Endothelial cell of umbilical vein (primary cell): Measurements from ENCODE around the gene RBM47. TPM values are rescaled to one million over a fixed set of nuclear protein-coding genes. Genes with fewer than 3 reads are reported as not detected.

Experiments used
- BruUV-seq: library from RNA; stranded (reverse); fragments of 400-500 nt; replicated peaks from 2 replicates; lab custom pipeline; 2021; lab: Mats Ljungman, UMichigan
- CTCF ChIA-PET: fragments of 300-600, 350-600 bp; sonication (Branson Sonifier 250); formaldehyde crosslinking; loops from one replicate; lab custom pipeline; 2021; ENCODE audit warnings: antibody characterized with exemption, inconsistent platforms; lab: Charles Lee
- POLR2A ChIA-PET: fragments of 300-600, 350-600 bp; sonication (Branson Sonifier 250); formaldehyde crosslinking; loops from one replicate; lab custom pipeline; 2021; ENCODE audit warnings: antibody characterized with exemption, inconsistent platforms; lab: Charles Lee
- DNase-seq: peaks from one replicate; pipeline ENCODE4 v3.0.0-alpha.2; 2011; ENCODE audit warnings: low read depth, low spot score
- FAIRE-seq: peaks from 2 replicates; lab custom pipeline; 2011; peaks lifted over from hg19 to GRCh38; lab: Jason Lieb, UNC
- H2AFZ ChIP-seq: 2 replicates; pipeline ENCODE4 v1.6.0; 2012; ENCODE audit warnings: low read depth, low read length, control low read depth, inconsistent platforms
- H3K27ac ChIP-seq: 2 replicates; pipeline ENCODE4 v1.5.1; 2011; ENCODE audit warnings: low read depth, mild to moderate bottlenecking, control low read depth, low read length, moderate library complexity; ENCODE audit not compliant: insufficient read depth
- H3K27me3 ChIP-seq, 2 experiments: 2 replicates each; pipeline versions ENCODE4 v1.6.0 to v1.6.1; 2011; ENCODE audit warnings: low read length in 2 of 2, mixed read lengths in 1 of 2; ENCODE audit not compliant: control insufficient read depth in 2 of 2, insufficient read depth in 2 of 2
- H3K36me3 ChIP-seq, 2 experiments: 2 replicates in 1 of 2; 3 replicates in 1 of 2; pipeline ENCODE4 v1.5.1; 2011; ENCODE audit warnings: low read length in 2 of 2, mild to moderate bottlenecking in 1 of 2, moderate library complexity in 1 of 2; ENCODE audit not compliant: control insufficient read depth in 2 of 2, insufficient read depth in 2 of 2; ENCODE audit errors: extremely low read depth in 1 of 2
- H3K4me1 ChIP-seq: 3 replicates; pipeline ENCODE4 v1.5.1; 2011; ENCODE audit warnings: mild to moderate bottlenecking, low read length; ENCODE audit not compliant: control insufficient read depth, insufficient read depth; ENCODE audit errors: extremely low read depth
- H3K4me2 ChIP-seq: 2 replicates; pipeline ENCODE4 v1.6.1; 2011; ENCODE audit warnings: low read length, control low read depth, mixed read lengths; ENCODE audit not compliant: insufficient read depth
- H3K4me3 ChIP-seq, 3 experiments: fragments of 200-600 bp in 1 of 3; sonication (generic), shearing (Covaris generic) in 1 of 3; replicated peaks in 1 of 3; 2 replicates each; pipeline ENCODE4 v1.5.1; 2011 to 2016; ENCODE audit warnings: control low read depth in 3 of 3, low read length in 3 of 3, mild to moderate bottlenecking in 2 of 3, inconsistent platforms in 1 of 3, low read depth in 1 of 3, moderate library complexity in 1 of 3; ENCODE audit not compliant: insufficient read depth in 1 of 3
- H3K79me2 ChIP-seq: 2 replicates; pipeline ENCODE4 v1.6.0; 2012; ENCODE audit warnings: low read length, inconsistent platforms; ENCODE audit not compliant: control insufficient read depth, insufficient read depth
- H3K9ac ChIP-seq: replicated peaks from 2 replicates; pipeline ENCODE3; 2011; ENCODE audit warnings: low read length, control low read depth; ENCODE audit not compliant: insufficient read depth; ENCODE audit errors: extremely low read depth
- H3K9me1 ChIP-seq: replicated peaks from 3 replicates; pipeline ENCODE4 v1.6.0; 2011; ENCODE audit warnings: mild to moderate bottlenecking, low read length; ENCODE audit not compliant: control insufficient read depth, insufficient read depth; ENCODE audit errors: extremely low read depth
- H3K9me3 ChIP-seq: replicated peaks from 2 replicates; pipeline ENCODE4 v1.5.1; 2012; ENCODE audit warnings: low read length, inconsistent platforms; ENCODE audit not compliant: control insufficient read depth, insufficient read depth
- H4K20me1 ChIP-seq: replicated peaks from 2 replicates; pipeline ENCODE3; 2011; ENCODE audit warnings: mild to moderate bottlenecking, low read length; ENCODE audit not compliant: control insufficient read depth, insufficient read depth; ENCODE audit errors: extremely low read depth
- CTCF ChIP-seq, 2 donors: IDR thresholded peaks; 1 replicate in 1 of 2; 2 replicates in 1 of 2; pipeline ENCODE4 v1.5.1; 2011; ENCODE audit warnings: low read length in 2 of 2, mild to moderate bottlenecking in 2 of 2, moderate library complexity in 2 of 2, control low read depth in 1 of 2, inconsistent platforms in 1 of 2, low read depth in 1 of 2; ENCODE audit not compliant: insufficient read depth in 1 of 2; ENCODE audit errors: extremely low read depth in 1 of 2
- EZH2 ChIP-seq: IDR thresholded peaks from 2 replicates; pipeline ENCODE4 v1.6.1; 2012; ENCODE audit warnings: borderline replicate concordance, low read depth, mild to moderate bottlenecking, moderate library complexity, low read length, inconsistent platforms; ENCODE audit not compliant: severe bottlenecking
- FOS ChIP-seq: IDR thresholded peaks from 2 replicates; pipeline ENCODE4 v1.6.1; 2011; ENCODE audit warnings: mild to moderate bottlenecking, low read length, moderate library complexity, borderline replicate concordance; ENCODE audit not compliant: insufficient read depth
- GATA2 ChIP-seq: IDR thresholded peaks from 2 replicates; pipeline ENCODE4 v1.7.0; 2011; ENCODE audit warnings: low read depth, mild to moderate bottlenecking, moderate library complexity, mixed read lengths, low read length; ENCODE audit not compliant: insufficient read length, insufficient read depth
- JUN ChIP-seq: IDR thresholded peaks from 2 replicates; pipeline ENCODE4 v1.6.1; 2011; ENCODE audit warnings: borderline replicate concordance, low read depth; ENCODE audit not compliant: insufficient read length, insufficient read depth
- MYC ChIP-seq: IDR thresholded peaks from one replicate; pipeline ENCODE4 v1.6.1; 2011; ENCODE audit warnings: mild to moderate bottlenecking, low read depth, low read length
- POLR2A ChIP-seq: IDR thresholded peaks from 2 replicates; pipeline ENCODE4 v1.6.1; 2012; ENCODE audit warnings: low read depth, mild to moderate bottlenecking, control low read depth, low read length
- POLR2AphosphoS5 ChIP-seq: IDR thresholded peaks from 2 replicates; pipeline ENCODE4 v1.6.1; 2012; ENCODE audit warnings: low read depth, mild to moderate bottlenecking, control low read depth, low read length, moderate library complexity; ENCODE audit not compliant: insufficient read depth
- dilution Hi-C: fragments of 300-500 bp; cut with MboI; formaldehyde crosslinking; loops from one replicate; pipeline ENCODE4 v1.15.0; 2019; ENCODE audit warnings: low sequenced_read_pairs; ENCODE audit not compliant: extremely low pct_ligation_motif_present
- intact Hi-C: fragments of 100-400 bp; cut with micrococcal nuclease; formaldehyde crosslinking; loops from one replicate; pipeline ENCODE4 v1.10.0; 2022
- polyA plus RNA-seq, 4 experiments: library from polyadenylated mRNA; depleted of rRNA in 3 of 4; stranded (reverse) in 3 of 4; unstranded in 1 of 4; fragments of >200 nt; gene quantifications; 2 replicates each; pipeline versions ENCODE4 v1.2.1 to v1.2.3, GENCODE V29; 2011 to 2012; ENCODE audit warnings: missing spikeins in 1 of 4
- total RNA-seq: library from RNA; stranded (reverse); gene quantifications from 2 replicates; pipeline ENCODE4 v1.2.3, GENCODE V29; 2021
- TF ChIP-seq, protein P1 (sequence below): IDR thresholded peaks from 2 replicates; pipeline ENCODE4 v1.6.1; 2011; ENCODE audit not compliant: insufficient read depth, insufficient read length

RBM47 gene
- total and polyA plus RNA-seq, 2 donors (not counting 3 experiments of a cell fraction or from before 2014, with no cell fraction given) = not detected

DNA sequence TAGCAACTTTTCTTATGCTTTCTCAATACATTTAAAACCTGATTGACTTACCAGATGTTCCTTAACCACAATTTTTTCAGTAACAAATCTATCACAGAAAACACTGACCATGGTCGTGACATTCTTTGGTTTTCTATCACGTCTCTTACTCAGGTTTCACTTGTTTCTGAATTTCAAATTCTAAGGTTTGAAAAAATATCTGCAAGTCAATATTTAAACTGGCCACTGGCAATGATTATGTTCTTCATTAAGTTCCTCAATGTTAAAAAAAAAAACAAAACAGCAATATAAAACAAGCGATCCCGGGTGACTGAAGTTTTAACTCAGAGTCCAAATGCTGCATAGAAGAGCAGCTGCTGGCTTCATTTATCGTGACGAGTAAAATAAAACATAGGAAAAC, 128.9 kb downstream of the RBM47 start:
- Histone ChIP-seq H3K4me3 (no peak overlapping the region), H3K9me1 (no peaks in the 10 kb centered on the region), H3K36me3 (no peaks in the 10 kb centered on the region), H3K79me2 (no peaks in the 10 kb centered on the region), H3K4me2 (no peak overlapping the region), H3K9ac (no peak overlapping the region), H3K27ac (no peak overlapping the region), H4K20me1 (no peaks in the 10 kb centered on the region), H3K27me3 (no peaks in the 10 kb centered on the region), H3K4me1 (no peaks in the 10 kb centered on the region), H3K9me3 (no peaks in the 10 kb centered on the region), H2AFZ (no peak overlapping the region)
- intact Hi-C loops (no loop called here), dilution Hi-C loops (no loop called here)
- TF ChIP-seq FOS (no peak), CTCF (IDR thresholded peaks at IDR 0.05; ENCODE audit: extremely low read depth in 1 of 2, insufficient read depth in 1 of 2, low read depth in 1 of 2, low read length in 2 of 2) (no peak), POLR2A (no peak), GATA2 (no peak), POLR2AphosphoS5 (no peak), MYC (no peak), JUN (no peak), EZH2 (no peak)
- TF ChIP-seq, protein P1, sequence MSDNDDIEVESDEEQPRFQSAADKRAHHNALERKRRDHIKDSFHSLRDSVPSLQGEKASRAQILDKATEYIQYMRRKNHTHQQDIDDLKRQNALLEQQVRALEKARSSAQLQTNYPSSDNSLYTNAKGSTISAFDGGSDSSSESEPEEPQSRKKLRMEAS = no peak
- BruUV-seq = no TSS peak
- DNase-seq (no peak), FAIRE-seq (no peak)
- POLR2A ChIA-PET = no interaction called here
- CTCF ChIA-PET = no interaction called here
